Mucosa of descending colon (tissue), 3 donors: ENCODE results near the gene RAB4B. TPM values are rescaled to one million over a fixed set of nuclear protein-coding genes. Genes with fewer than 3 reads are reported as not detected.

Source experiments
- ATAC-seq: fragments of 200-7000 bp; cut with Tn5 transposase; one replicate; pipeline ENCODE4 v1.9.1; 2020; ENCODE audit warnings: mild to moderate bottlenecking, moderate library complexity
- DNase-seq, 3 donors: peaks; one replicate each; pipeline ENCODE4 v3.0.0-alpha.2; 2020
- H3K36me3 ChIP-seq: fragments of 200-600 bp; one replicate; pipeline ENCODE4 v1.8.0; 2021; ENCODE audit warnings: low read depth, mild to moderate bottlenecking
- H3K4me1 ChIP-seq: fragments of 200-600 bp; one replicate; pipeline ENCODE4 v1.8.0; 2021; ENCODE audit warnings: low read depth, mild to moderate bottlenecking
- H3K4me3 ChIP-seq: fragments of 200-600 bp; one replicate; pipeline ENCODE4 v1.8.0; 2021; ENCODE audit warnings: mild to moderate bottlenecking
- H3K9me3 ChIP-seq: fragments of 200-600 bp; one replicate; pipeline ENCODE4 v1.8.0; 2021; ENCODE audit warnings: mild to moderate bottlenecking
- CTCF ChIP-seq: fragments of 200-600 bp; IDR thresholded peaks from one replicate; pipeline ENCODE4 v1.8.0; 2022; ENCODE audit warnings: antibody characterized with exemption, mild to moderate bottlenecking
- intact Hi-C, 2 donors: fragments of 100-400 bp; cut with DNase I in 1 of 2; cut with micrococcal nuclease in 1 of 2; formaldehyde crosslinking; loops; one replicate each; pipeline versions ENCODE4 v1.11.0 to v1.11.1; 2022; cut with DNase I, micrococcal nuclease
- total RNA-seq, 3 donors: library from RNA; stranded (reverse); fragmentation: NEBNext Ultra II Directional in 2 of 3; extraction: Animal tissue kit (Norgen Biotek cat#: 25700) in 2 of 3; gene quantifications; one replicate each; pipeline versions ENCODE4 v1.2.1 to v1.2.4, GENCODE V29; 2021 to 2023
- donor health status: DM: no; HTN: no; CAD: no; lungs with moderate emphysema.
- donor health status: DM: no; HTN: no; CAD: no.
- donor health status: DM: no; HTN: yes; CAD: no.

Gene RAB4B
- total RNA-seq, 3 donors from 2014 or later = 46.9 to 68.1 (median 61.0) TPM

GRCh38 chr19:40804783-40805242, 26.8 kb downstream of the RAB4B start:
- Histone ChIP-seq H3K4me3 (no peak overlapping the region), H3K9me3 (no peaks in the 10 kb centered on the region), H3K4me1 (peaks cover 67% of the 10 kb centered on the region), H3K36me3 (no peaks in the 10 kb centered on the region)
- ATAC-seq (no peak), DNase-seq (peak in 1 of 3 donors; percentile 44)
- no peak for TF ChIP-seq CTCF
- intact Hi-C loops = no loop called here

GRCh38 chr19:40805258-40805868, 27.3 kb downstream of the RAB4B start:
- no peaks in the 10 kb centered on the region for H3K9me3 ChIP-seq
- H3K4me1 ChIP-seq = peaks cover 62% of the 10 kb centered on the region
- no peak overlapping the region for H3K4me3 ChIP-seq
- H3K36me3 ChIP-seq = no peaks in the 10 kb centered on the region
- intact Hi-C loops = no loop called here
- ATAC-seq = peak; percentile 18
- peak in 2 of 3 donors; percentile 54 to 67 for DNase-seq
- TF ChIP-seq CTCF = no peak

- H3K36me3 ChIP-seq = no peaks in the 10 kb centered on the region
- DNase-seq (peak; percentile 71 to 79 (median 79)), ATAC-seq (peak; percentile 21)
- H3K4me3 ChIP-seq = no peak overlapping the region
- H3K9me3 ChIP-seq = no peaks in the 10 kb centered on the region
- TF ChIP-seq CTCF = peak; percentile 56
- intact Hi-C loops = no loop called here
- H3K4me1 ChIP-seq = peaks cover 52% of the 10 kb centered on the region
Measured at GRCh38 chr19:40806423-40807146, 28.5 kb downstream of the RAB4B start.

GRCh38 chr19:40807147-40808020, 29.3 kb downstream of the RAB4B start:
- Histone ChIP-seq H3K4me1 (peaks cover 44% of the 10 kb centered on the region), H3K4me3 (no peak overlapping the region), H3K36me3 (no peaks in the 10 kb centered on the region), H3K9me3 (no peaks in the 10 kb centered on the region)
- intact Hi-C loops = no loop called here
- no peak for TF ChIP-seq CTCF
- DNase-seq (peak in 2 of 3 donors; percentile 51 to 56), ATAC-seq (no peak)

GRCh38 chr19:40808021-40808325, 29.9 kb downstream of the RAB4B start:
- no peak for ATAC-seq
- intact Hi-C loops = no loop called here
- Histone ChIP-seq H3K9me3 (no peaks in the 10 kb centered on the region), H3K4me3 (no peak overlapping the region), H3K36me3 (no peaks in the 10 kb centered on the region), H3K4me1 (peaks cover 39% of the 10 kb centered on the region)
- DNase-seq = no peak
- no peak for TF ChIP-seq CTCF
